ENCODE results near the gene RAB3A. TPM values are rescaled to one million over a fixed set of nuclear protein-coding genes. Genes with fewer than 3 reads are reported as not detected.

Gene RAB3A
- total and polyA plus RNA-seq, 2 donors (not counting 3 experiments of a cell fraction or from before 2014, with no cell fraction given) = 0.88 to 0.90 TPM

DNA sequence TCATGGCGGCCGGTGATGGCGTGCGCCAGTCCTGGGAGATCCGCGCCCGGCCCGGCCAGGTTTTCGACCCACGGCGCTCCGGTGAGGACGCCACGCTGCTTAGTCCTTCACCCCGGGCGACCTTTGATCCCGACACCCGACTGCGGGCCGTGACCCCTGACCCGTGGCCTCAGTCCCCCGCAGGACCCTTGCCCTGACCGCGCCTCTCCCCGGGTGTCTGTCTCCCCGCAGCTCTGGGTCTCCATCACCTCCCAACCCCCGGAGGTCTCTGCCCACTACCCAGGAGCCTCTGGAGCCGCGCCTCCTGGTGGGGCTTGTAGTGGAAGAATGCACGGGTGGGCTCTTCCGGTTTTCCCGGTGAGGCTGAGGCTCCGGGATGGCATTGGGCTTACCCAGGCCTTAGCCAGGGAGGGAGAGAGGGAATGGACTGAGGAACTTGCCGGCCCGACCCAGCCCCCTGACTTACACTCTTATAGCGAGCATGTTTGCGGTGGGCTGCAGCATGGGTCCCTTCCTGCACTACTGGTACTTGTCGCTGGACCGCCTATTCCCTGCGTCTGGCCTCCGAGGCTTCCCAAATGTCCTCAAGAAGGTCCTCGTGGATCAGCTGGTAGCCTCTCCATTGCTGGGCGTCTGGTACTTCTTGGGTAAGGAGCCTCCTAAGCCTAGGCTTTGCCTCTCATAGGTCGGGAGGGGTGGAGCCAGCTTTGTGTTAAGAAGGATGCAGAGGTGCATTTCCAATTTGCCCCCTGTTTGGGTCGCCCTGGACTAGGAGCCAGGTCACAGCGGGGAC, 10.3 kb downstream of the RAB3A start:
- H3K27ac ChIP-seq (ENCODE audit: insufficient read depth, low read depth, low read length) = peak overlapping the region; percentile 48
- TSS peak; percentile 52 for BruUV-seq (replicated peaks)
- H3K27me3 ChIP-seq (ENCODE audit: control insufficient read depth in 2 of 2, insufficient read depth in 2 of 2, low read length in 2 of 2) = no peaks in the 10 kb centered on the region
- H3K9me1 ChIP-seq (replicated peaks; ENCODE audit: control insufficient read depth, extremely low read depth, insufficient read depth, low read length) = no peaks in the 10 kb centered on the region
- peak overlapping the region; percentile 52 for H2AFZ ChIP-seq (ENCODE audit: low read depth, low read length)
- ChIA-PET POLR2A (interaction anchor here (0.6 kb wide), 1 partner anchor 88 kb away, joined by 3 read pairs; the partner anchor contains the start of gene JUND), CTCF (interaction anchor here (0.6 to 4.0 kb wide), 10 partner anchors 11 to 135 kb away, joined by 3 to 100 read pairs (median 7); partner anchors contain the start of gene RAB3A)
- DNase-seq (ENCODE audit: low read depth, low spot score) = peak; percentile 6
- H4K20me1 ChIP-seq (replicated peaks; ENCODE audit: control insufficient read depth, extremely low read depth, insufficient read depth, low read length) = no peaks in the 10 kb centered on the region
- intact Hi-C loops (cut with micrococcal nuclease) = loop anchor here (1.0 to 2.0 kb wide), 4 partner anchors 11 to 223 kb away; partner anchors contain the start of genes LSM4, PIK3R2 and RAB3A
- no peaks in the 10 kb centered on the region for H3K79me2 ChIP-seq (ENCODE audit: control insufficient read depth, insufficient read depth, low read length)
- peak overlapping the region; percentile 69 for H3K9ac ChIP-seq (replicated peaks; ENCODE audit: extremely low read depth, insufficient read depth, low read length)
- peak overlapping the region; percentile 65 to 82 (median 69) for H3K4me3 ChIP-seq (replicated peaks in 1 of 3; ENCODE audit: insufficient read depth in 1 of 3, low read depth in 1 of 3, low read length in 3 of 3)
- no peak for FAIRE-seq
- TF ChIP-seq, protein P1, sequence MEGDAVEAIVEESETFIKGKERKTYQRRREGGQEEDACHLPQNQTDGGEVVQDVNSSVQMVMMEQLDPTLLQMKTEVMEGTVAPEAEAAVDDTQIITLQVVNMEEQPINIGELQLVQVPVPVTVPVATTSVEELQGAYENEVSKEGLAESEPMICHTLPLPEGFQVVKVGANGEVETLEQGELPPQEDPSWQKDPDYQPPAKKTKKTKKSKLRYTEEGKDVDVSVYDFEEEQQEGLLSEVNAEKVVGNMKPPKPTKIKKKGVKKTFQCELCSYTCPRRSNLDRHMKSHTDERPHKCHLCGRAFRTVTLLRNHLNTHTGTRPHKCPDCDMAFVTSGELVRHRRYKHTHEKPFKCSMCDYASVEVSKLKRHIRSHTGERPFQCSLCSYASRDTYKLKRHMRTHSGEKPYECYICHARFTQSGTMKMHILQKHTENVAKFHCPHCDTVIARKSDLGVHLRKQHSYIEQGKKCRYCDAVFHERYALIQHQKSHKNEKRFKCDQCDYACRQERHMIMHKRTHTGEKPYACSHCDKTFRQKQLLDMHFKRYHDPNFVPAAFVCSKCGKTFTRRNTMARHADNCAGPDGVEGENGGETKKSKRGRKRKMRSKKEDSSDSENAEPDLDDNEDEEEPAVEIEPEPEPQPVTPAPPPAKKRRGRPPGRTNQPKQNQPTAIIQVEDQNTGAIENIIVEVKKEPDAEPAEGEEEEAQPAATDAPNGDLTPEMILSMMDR (IDR thresholded peaks at IDR 0.05; ENCODE audit: extremely low read depth in 1 of 2, insufficient read depth in 1 of 2, low read depth in 1 of 2, low read length in 2 of 2) = no peak
- no peak for TF ChIP-seq GATA2 (IDR thresholded peaks at IDR 0.05; ENCODE audit: insufficient read depth, insufficient read length, low read depth, low read length)
- no peak for TF ChIP-seq POLR2A (IDR thresholded peaks at IDR 0.05; ENCODE audit: low read depth, low read length)
- TF ChIP-seq EZH2 (IDR thresholded peaks at IDR 0.05; ENCODE audit: borderline replicate concordance, low read depth, low read length, severe bottlenecking) = no peak
- no peak for TF ChIP-seq FOS (IDR thresholded peaks at IDR 0.05; ENCODE audit: borderline replicate concordance, insufficient read depth, low read length)
- peak overlapping the region; percentile 75 for H3K4me2 ChIP-seq (ENCODE audit: insufficient read depth, low read length)
- no peaks in the 10 kb centered on the region for H3K9me3 ChIP-seq (replicated peaks; ENCODE audit: control insufficient read depth, insufficient read depth, low read length)
- H3K36me3 ChIP-seq (ENCODE audit: control insufficient read depth in 2 of 2, extremely low read depth in 1 of 2, insufficient read depth in 2 of 2, low read length in 2 of 2) = peaks cover 0 to 6% of the 10 kb centered on the region in 2 experiments
- H3K4me1 ChIP-seq (ENCODE audit: control insufficient read depth, extremely low read depth, insufficient read depth, low read length) = peaks cover 14% of the 10 kb centered on the region
- dilution Hi-C loops (cut with MboI; ENCODE audit: extremely low pct_ligation_motif_present, low sequenced_read_pairs) = no loop called here
